ENCODE data around the gene SPOPL. TPM values are rescaled to one million over a fixed set of nuclear protein-coding genes. Genes with fewer than 3 reads are reported as not detected.

Gene SPOPL
- polyA plus RNA-seq, 1 donor from 2014 or later: 16.4 TPM

GRCh38 chr2:138531913-138532312 lies 30.3 kb downstream of the SPOPL start:
- TF ChIP-seq RAD21 (conservative IDR thresholded peaks at IDR 0.05) (no peak), POLR2AphosphoS5 (IDR thresholded peaks at IDR 0.05) (no peak)

GRCh38 chr2:138534791-138535190 lies 33.2 kb downstream of the SPOPL start:
- H3K4me2 ChIP-seq (ENCODE audit: low read length): no peak overlapping the region
- no peaks in the 10 kb centered on the region for H4K20me1 ChIP-seq (ENCODE audit: insufficient read depth)
- peaks cover 3% of the 10 kb centered on the region for H3K9me3 ChIP-seq (ENCODE audit: low read length)
- no peak for TF ChIP-seq REST (IDR thresholded peaks at IDR 0.05; ENCODE audit: borderline replicate concordance)
- no peak for TF ChIP-seq EZH2 (IDR thresholded peaks at IDR 0.05; ENCODE audit: borderline replicate concordance, insufficient read depth, low read length, poor library complexity, severe bottlenecking)
- TF ChIP-seq CTCF (IDR thresholded peaks at IDR 0.05; ENCODE audit: poor library complexity, severe bottlenecking): no peak
- no peak for TF ChIP-seq TAF1 (IDR thresholded peaks at IDR 0.05; ENCODE audit: low read depth)
- TF ChIP-seq POLR2AphosphoS5 (IDR thresholded peaks at IDR 0.05): no peak
- no peak for TF ChIP-seq MXI1 (conservative IDR thresholded peaks at IDR 0.05; ENCODE audit: poor library complexity, severe bottlenecking)
- TF ChIP-seq EP300 (conservative IDR thresholded peaks at IDR 0.05; ENCODE audit: poor library complexity, severe bottlenecking): no peak
- no peak for TF ChIP-seq RAD21 (conservative IDR thresholded peaks at IDR 0.05)
- TF ChIP-seq SMC3 (conservative IDR thresholded peaks at IDR 0.05; ENCODE audit: poor library complexity): no peak
- H3K4me3 ChIP-seq (ENCODE audit: low read length): no peak overlapping the region
- H3K9me2 ChIP-seq (ENCODE audit: insufficient read depth, low read length): no peaks in the 10 kb centered on the region
- H2AFZ ChIP-seq (ENCODE audit: low read depth, low read length): no peak overlapping the region
- H3K27ac ChIP-seq (ENCODE audit: low read length): no peak overlapping the region
- H3K36me3 ChIP-seq (ENCODE audit: insufficient read depth, low read length): no peaks in the 10 kb centered on the region
- no peaks in the 10 kb centered on the region for H3K27me3 ChIP-seq (ENCODE audit: insufficient read depth, low read depth, low read length)
- no peak overlapping the region for H3K9ac ChIP-seq (ENCODE audit: low read length)
- H3K79me2 ChIP-seq (replicated peaks; ENCODE audit: insufficient read depth, low read length): peaks cover 7% of the 10 kb centered on the region
- H3F3A ChIP-seq (ENCODE audit: insufficient read depth, low read length, poor library complexity, severe bottlenecking): no peaks in the 10 kb centered on the region

More at GRCh38 chr2:138531913-138532312, 30.3 kb downstream of the SPOPL start:
- Histone ChIP-seq H2AFZ (ENCODE audit: low read depth, low read length) (no peak overlapping the region), H3K4me2 (ENCODE audit: low read length) (no peak overlapping the region), H3K36me3 (ENCODE audit: insufficient read depth, low read length) (no peaks in the 10 kb centered on the region), H3K27me3 (ENCODE audit: insufficient read depth, low read depth, low read length) (no peaks in the 10 kb centered on the region), H3K4me3 (ENCODE audit: low read length) (no peak overlapping the region), H3K79me2 (replicated peaks; ENCODE audit: insufficient read depth, low read length) (peaks cover 14% of the 10 kb centered on the region), H3K9me2 (ENCODE audit: insufficient read depth, low read length) (no peaks in the 10 kb centered on the region), H3F3A (ENCODE audit: insufficient read depth, low read length, poor library complexity, severe bottlenecking) (no peaks in the 10 kb centered on the region), H4K20me1 (ENCODE audit: insufficient read depth) (no peaks in the 10 kb centered on the region), H3K9ac (ENCODE audit: low read length) (no peak overlapping the region), H3K9me3 (ENCODE audit: low read length) (no peaks in the 10 kb centered on the region), H3K27ac (ENCODE audit: low read length) (no peak overlapping the region)

- Histone ChIP-seq H3K27ac (ENCODE audit: low read length) (no peak overlapping the region), H3F3A (ENCODE audit: insufficient read depth, low read length, poor library complexity, severe bottlenecking) (no peaks in the 10 kb centered on the region), H3K79me2 (replicated peaks; ENCODE audit: insufficient read depth, low read length) (peaks cover 3% of the 10 kb centered on the region), H3K36me3 (ENCODE audit: insufficient read depth, low read length) (no peaks in the 10 kb centered on the region), H3K9me2 (ENCODE audit: insufficient read depth, low read length) (no peaks in the 10 kb centered on the region), H3K4me3 (ENCODE audit: low read length) (no peak overlapping the region), H3K27me3 (ENCODE audit: insufficient read depth, low read depth, low read length) (no peaks in the 10 kb centered on the region), H4K20me1 (ENCODE audit: insufficient read depth) (no peaks in the 10 kb centered on the region), H2AFZ (ENCODE audit: low read depth, low read length) (no peak overlapping the region), H3K9ac (ENCODE audit: low read length) (no peak overlapping the region), H3K9me3 (ENCODE audit: low read length) (peaks cover 3% of the 10 kb centered on the region), H3K4me2 (ENCODE audit: low read length) (no peak overlapping the region)
- TF ChIP-seq POLR2AphosphoS5 (IDR thresholded peaks at IDR 0.05): no peak
- no peak for TF ChIP-seq CTCF (IDR thresholded peaks at IDR 0.05; ENCODE audit: poor library complexity, severe bottlenecking)
- no peak for TF ChIP-seq SMC3 (conservative IDR thresholded peaks at IDR 0.05; ENCODE audit: poor library complexity)
- TF ChIP-seq RAD21 (conservative IDR thresholded peaks at IDR 0.05): no peak
- no peak for TF ChIP-seq TAF1 (IDR thresholded peaks at IDR 0.05; ENCODE audit: low read depth)
- no peak for TF ChIP-seq EZH2 (IDR thresholded peaks at IDR 0.05; ENCODE audit: borderline replicate concordance, insufficient read depth, low read length, poor library complexity, severe bottlenecking)
- no peak for TF ChIP-seq MXI1 (conservative IDR thresholded peaks at IDR 0.05; ENCODE audit: poor library complexity, severe bottlenecking)
- no peak for TF ChIP-seq REST (IDR thresholded peaks at IDR 0.05; ENCODE audit: borderline replicate concordance)
- TF ChIP-seq EP300 (conservative IDR thresholded peaks at IDR 0.05; ENCODE audit: poor library complexity, severe bottlenecking): no peak
Observed at GRCh38 chr2:138536302-138536701, 34.7 kb downstream of the SPOPL start.
